Nephron progenitor cell (in vitro differentiated cells): ENCODE measurements around the gene FBXO21.

ENCODE experiments used
- DNase-seq: peaks from one replicate; pipeline ENCODE4 v3.0.0; 2021
- H3K27ac Mint-ChIP-seq: 2 replicates; pipeline ENCODE4 v1.8.0; 2021; ENCODE audit warnings: mild to moderate bottlenecking, moderate library complexity, mixed read lengths
- H3K27me3 Mint-ChIP-seq: 2 replicates; pipeline ENCODE4 v1.8.0; 2021; ENCODE audit warnings: mild to moderate bottlenecking, low read depth, mixed read lengths; ENCODE audit not compliant: poor library complexity
- H3K36me3 Mint-ChIP-seq: 2 replicates; pipeline ENCODE4 v1.8.0; 2021; ENCODE audit warnings: low read depth, mixed read lengths
- H3K4me1 Mint-ChIP-seq: 2 replicates; pipeline ENCODE4 v1.8.0; 2021; ENCODE audit warnings: mixed read lengths
- H3K4me3 Mint-ChIP-seq: 2 replicates; pipeline ENCODE4 v1.8.0; 2021; ENCODE audit warnings: mild to moderate bottlenecking, moderate library complexity, mixed read lengths
- H3K9me3 Mint-ChIP-seq: 2 replicates; pipeline ENCODE4 v1.8.0; 2021; ENCODE audit warnings: mild to moderate bottlenecking, moderate library complexity, mixed read lengths
- TF ChIP-seq, protein P1 (sequence below): fragments of 200-600 bp; sonication (generic); IDR thresholded peaks from 2 replicates; pipeline ENCODE4 v1.5.0; 2021; ENCODE audit warnings: antibody characterized with exemption

FBXO21 gene

DNA sequence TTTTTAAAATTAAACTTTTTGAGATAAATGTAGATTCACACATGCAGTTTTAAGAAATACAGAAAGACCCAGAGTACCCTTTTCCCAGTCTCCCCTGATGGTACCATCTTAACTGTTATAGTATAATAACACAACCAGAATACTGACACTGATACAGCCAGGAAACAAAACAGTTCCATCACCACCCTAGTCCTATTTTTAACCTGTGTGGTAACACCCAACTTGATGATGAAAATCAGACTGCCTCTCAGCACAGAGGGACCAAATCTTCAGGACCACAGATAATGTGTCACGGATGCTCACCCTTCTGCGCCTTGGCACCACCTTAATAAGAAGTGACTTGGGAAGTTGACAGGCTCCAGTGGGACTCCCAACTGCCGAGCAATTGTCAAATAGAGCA is 18.1 kb downstream of the FBXO21 start:
- Mint-ChIP-seq H3K27ac (no peak overlapping the region), H3K4me1 (no peaks in the 10 kb centered on the region), H3K9me3 (no peaks in the 10 kb centered on the region), H3K27me3 (no peaks in the 10 kb centered on the region), H3K36me3 (peaks cover 87% of the 10 kb centered on the region), H3K4me3 (no peak overlapping the region)
- DNase-seq: no peak
- TF ChIP-seq, protein P1, sequence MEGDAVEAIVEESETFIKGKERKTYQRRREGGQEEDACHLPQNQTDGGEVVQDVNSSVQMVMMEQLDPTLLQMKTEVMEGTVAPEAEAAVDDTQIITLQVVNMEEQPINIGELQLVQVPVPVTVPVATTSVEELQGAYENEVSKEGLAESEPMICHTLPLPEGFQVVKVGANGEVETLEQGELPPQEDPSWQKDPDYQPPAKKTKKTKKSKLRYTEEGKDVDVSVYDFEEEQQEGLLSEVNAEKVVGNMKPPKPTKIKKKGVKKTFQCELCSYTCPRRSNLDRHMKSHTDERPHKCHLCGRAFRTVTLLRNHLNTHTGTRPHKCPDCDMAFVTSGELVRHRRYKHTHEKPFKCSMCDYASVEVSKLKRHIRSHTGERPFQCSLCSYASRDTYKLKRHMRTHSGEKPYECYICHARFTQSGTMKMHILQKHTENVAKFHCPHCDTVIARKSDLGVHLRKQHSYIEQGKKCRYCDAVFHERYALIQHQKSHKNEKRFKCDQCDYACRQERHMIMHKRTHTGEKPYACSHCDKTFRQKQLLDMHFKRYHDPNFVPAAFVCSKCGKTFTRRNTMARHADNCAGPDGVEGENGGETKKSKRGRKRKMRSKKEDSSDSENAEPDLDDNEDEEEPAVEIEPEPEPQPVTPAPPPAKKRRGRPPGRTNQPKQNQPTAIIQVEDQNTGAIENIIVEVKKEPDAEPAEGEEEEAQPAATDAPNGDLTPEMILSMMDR: no peak

DNA sequence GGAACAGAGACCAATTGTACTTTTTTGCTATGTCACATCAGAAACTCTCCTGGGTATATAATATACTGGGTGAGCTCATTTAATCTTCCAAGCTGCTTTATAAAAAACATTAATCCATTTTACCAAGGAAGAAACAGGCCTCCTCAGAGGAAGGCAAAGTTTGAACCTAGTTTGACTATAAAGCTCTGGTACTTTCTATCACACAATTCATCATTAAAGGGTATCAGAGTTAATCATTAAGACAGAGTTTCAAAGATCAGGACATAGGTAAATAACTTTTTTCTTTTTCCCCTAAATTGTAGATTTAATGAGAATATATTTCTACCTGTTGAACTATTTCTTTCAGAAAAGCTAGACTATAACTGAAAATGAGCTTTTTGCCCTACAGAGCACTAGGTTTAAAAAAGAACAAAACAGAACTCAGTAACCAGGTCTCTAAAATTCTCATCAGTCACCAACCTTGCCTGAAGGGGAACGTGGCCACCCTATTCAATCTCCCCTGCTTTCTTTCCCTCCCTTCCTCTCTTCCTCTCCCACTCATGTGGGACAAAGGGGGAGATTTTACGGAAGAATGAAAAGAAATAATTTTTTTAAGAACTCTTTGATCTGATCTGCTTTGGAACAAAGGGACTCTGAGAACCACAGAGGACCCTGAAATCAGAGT is 18.6 kb downstream of the FBXO21 start:
- H3K27me3 Mint-ChIP-seq: no peaks in the 10 kb centered on the region

DNA sequence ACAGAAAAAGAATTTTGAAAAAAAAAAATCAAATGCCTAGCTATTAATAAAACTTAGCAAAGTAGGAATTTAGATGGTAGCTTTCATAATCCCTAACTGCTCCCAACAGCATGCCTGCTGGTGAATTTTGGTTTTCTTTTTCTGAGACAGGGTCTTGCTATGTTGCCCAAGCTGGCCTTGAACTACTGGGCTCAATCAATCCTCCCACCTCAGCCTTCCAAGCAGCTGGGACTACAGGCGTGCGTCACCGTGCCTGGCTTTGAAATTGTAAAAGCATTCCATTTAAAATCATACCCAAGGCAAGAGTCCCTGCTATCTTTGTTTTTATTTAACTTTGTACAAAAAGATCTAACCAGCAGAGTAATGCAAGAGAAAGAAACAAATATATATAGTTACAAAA is 20.7 kb downstream of the FBXO21 start:
- DNase-seq: no peak
- Mint-ChIP-seq H3K27ac (no peak overlapping the region), H3K4me3 (no peak overlapping the region), H3K4me1 (no peaks in the 10 kb centered on the region), H3K36me3 (peaks cover 87% of the 10 kb centered on the region), H3K27me3 (no peaks in the 10 kb centered on the region), H3K9me3 (no peaks in the 10 kb centered on the region)
- TF ChIP-seq, protein P1: no peak

More for the DNA sequence above, 18.6 kb downstream of the FBXO21 start:
- DNase-seq: no peak
- Mint-ChIP-seq H3K4me3 (no peak overlapping the region), H3K4me1 (no peaks in the 10 kb centered on the region), H3K27ac (no peak overlapping the region), H3K9me3 (no peaks in the 10 kb centered on the region), H3K36me3 (peaks cover 87% of the 10 kb centered on the region)
- TF ChIP-seq, protein P1: no peak

DNA sequence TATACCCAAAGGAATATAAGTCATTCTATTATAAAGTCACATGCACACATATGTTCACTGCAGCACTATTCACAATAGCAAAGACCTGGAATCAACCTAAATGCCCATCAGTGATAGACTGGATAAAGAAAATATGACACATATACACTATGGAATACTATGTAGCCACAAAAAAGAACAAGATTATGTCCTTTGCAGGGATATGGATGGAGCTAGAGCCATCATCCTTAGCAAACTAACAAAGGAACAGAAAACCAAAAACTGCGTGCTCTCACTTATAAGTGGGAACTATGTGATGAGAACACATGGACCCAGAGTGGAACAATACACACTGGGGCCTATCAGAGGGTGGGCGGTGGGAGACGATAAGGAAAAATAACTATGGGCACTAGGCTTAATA is 21.3 kb downstream of the FBXO21 start:
- DNase-seq: no peak
- no peaks in the 10 kb centered on the region for H3K9me3 Mint-ChIP-seq
- H3K4me1 Mint-ChIP-seq: no peaks in the 10 kb centered on the region
- TF ChIP-seq, protein P1: no peak
- H3K4me3 Mint-ChIP-seq: no peak overlapping the region
- no peaks in the 10 kb centered on the region for H3K27me3 Mint-ChIP-seq
- peaks cover 87% of the 10 kb centered on the region for H3K36me3 Mint-ChIP-seq
- no peak overlapping the region for H3K27ac Mint-ChIP-seq

DNA sequence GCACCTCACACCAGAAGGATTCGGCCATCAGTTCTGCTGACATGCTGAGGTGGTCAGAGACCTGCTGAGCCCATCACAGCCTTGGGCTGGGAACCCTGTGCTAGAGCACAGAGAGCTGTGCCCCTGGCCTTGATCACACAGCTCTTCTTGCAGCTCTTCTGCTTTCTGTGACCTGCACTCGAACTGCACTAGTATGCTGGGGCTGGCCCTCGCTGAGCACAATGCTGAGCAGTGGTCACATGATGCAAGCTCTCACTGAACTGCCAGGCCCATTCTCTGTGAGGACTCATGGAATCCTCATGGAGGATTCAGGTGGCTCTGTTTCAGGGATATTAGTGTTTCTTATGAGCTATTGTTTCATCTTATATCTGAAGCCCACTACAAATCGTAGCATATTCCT is 22.5 kb downstream of the FBXO21 start:
- Mint-ChIP-seq H3K27me3 (no peaks in the 10 kb centered on the region), H3K9me3 (no peaks in the 10 kb centered on the region), H3K4me1 (no peaks in the 10 kb centered on the region), H3K36me3 (peaks cover 89% of the 10 kb centered on the region), H3K27ac (no peak overlapping the region), H3K4me3 (no peak overlapping the region)
- TF ChIP-seq, protein P1: no peak
- DNase-seq: no peak

DNA sequence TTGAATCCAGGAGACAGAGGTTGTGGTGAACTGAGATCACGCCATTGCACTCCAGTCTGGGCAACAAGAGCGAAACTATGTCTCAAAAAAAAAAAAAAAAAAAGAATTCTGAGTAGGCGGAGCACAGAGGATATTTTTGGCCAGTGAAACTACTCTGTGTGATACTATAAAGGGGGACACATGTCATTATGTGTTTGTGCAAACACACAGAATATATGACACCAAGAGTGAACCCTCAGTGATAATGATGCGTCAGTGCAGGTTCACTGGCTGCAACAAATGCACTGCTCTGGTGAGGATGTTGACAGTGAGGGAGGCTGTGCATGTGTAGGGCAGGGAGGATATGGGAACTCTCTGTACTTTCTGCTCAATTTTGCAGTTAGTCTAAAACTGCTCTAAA is 24.2 kb downstream of the FBXO21 start:
- Mint-ChIP-seq H3K27me3 (no peaks in the 10 kb centered on the region), H3K36me3 (peaks cover 86% of the 10 kb centered on the region)
- TF ChIP-seq, protein P1: no peak

More for the DNA sequence above, 24.2 kb downstream of the FBXO21 start:
- no peak overlapping the region for H3K27ac Mint-ChIP-seq
- DNase-seq: no peak
- H3K4me1 Mint-ChIP-seq: no peaks in the 10 kb centered on the region
- H3K4me3 Mint-ChIP-seq: no peak overlapping the region
- no peaks in the 10 kb centered on the region for H3K9me3 Mint-ChIP-seq
